ENCODE measurements around the gene HSD17B10. TPM values are rescaled to one million over a fixed set of nuclear protein-coding genes. Genes with fewer than 3 reads are reported as not detected.

Gene HSD17B10
- total and polyA plus RNA-seq, 2 of the 13 experiments (the other 11 are each of a cell fraction or from before 2014, with no cell fraction given), result 68.7 to 84.7 TPM

GRCh38 chrX:53412446-53412845 is 21.7 kb downstream of the HSD17B10 start (continued):
- TF ChIP-seq CHD2 (IDR thresholded peaks at IDR 0.05; ENCODE audit: low read depth, low read length), result no peak

GRCh38 chrX:53403535-53403934 is 30.6 kb downstream of the HSD17B10 start:
- intact Hi-C loops (cut with micrococcal nuclease; ENCODE audit: unreplicated experiment) (no loop called here), in situ Hi-C loops (cut with HindIII; ENCODE audit: extremely low pct_ligation_motif_present, low pct_unique_long_range_greater_than_20kb) (no loop called here)
- ATAC-seq (no peak), DNase-seq (ENCODE audit: low spot score) (no peak), FAIRE-seq (no peak)
- H3K4me2 ChIP-seq (ENCODE audit: low read depth, low read length), result no peak overlapping the region
- H3K36me3 ChIP-seq (replicated peaks in 1 of 2; ENCODE audit: control insufficient read depth in 1 of 2, insufficient read depth in 2 of 2, low read length in 2 of 2), result peaks cover 4 to 44% of the 10 kb centered on the region in 2 experiments
- H2AFZ ChIP-seq (ENCODE audit: low read length), result no peak overlapping the region
- H3K9ac ChIP-seq (ENCODE audit: insufficient read depth, low read depth, low read length), result no peak overlapping the region
- H3K79me2 ChIP-seq (ENCODE audit: insufficient read depth, low read length), result no peaks in the 10 kb centered on the region
- H3K4me3 ChIP-seq (replicated peaks in 1 of 3; ENCODE audit: insufficient read depth in 1 of 3, low read depth in 2 of 3, low read length in 3 of 3), result no peak overlapping the region
- CTCF ChIA-PET (ENCODE audit: low intra/inter-chr PET ratio, low total read pairs), result no interaction called here
- BruUV-seq (replicated peaks), result no TSS peak
- no peaks in the 10 kb centered on the region for H3K27me3 ChIP-seq (ENCODE audit: control insufficient read depth in 1 of 2, insufficient read depth in 2 of 2, low read length in 2 of 2)
- no peaks in the 10 kb centered on the region for H3K4me1 ChIP-seq (ENCODE audit: insufficient read depth, low read length)
- 97% methylated on average over 10 of the region's 10 CpGs for WGBS (ENCODE audit: low lambda C conversion rate)
- no peaks in the 10 kb centered on the region for H4K20me1 ChIP-seq (ENCODE audit: insufficient read depth, low read length)
- POLR2A ChIA-PET, result interaction anchor here (1.2 kb wide), 1 partner anchor 19 kb away, joined by 3 read pairs; the partner anchor contains the start of gene RIBC1
- H3K27ac ChIP-seq (ENCODE audit: extremely low read length, insufficient read depth, low read length), result no peak overlapping the region
- TF ChIP-seq NCOA1 (CRISPR knock-in tag; IDR thresholded peaks at IDR 0.05), result no peak
- no peak for TF ChIP-seq ZNF260 (CRISPR knock-in tag; IDR thresholded peaks at IDR 0.05; ENCODE audit: borderline replicate concordance, low read depth)
- no peak for TF ChIP-seq ZNF841 (CRISPR knock-in tag; IDR thresholded peaks at IDR 0.05; ENCODE audit: borderline replicate concordance)
- no peak for TF ChIP-seq ARID3A (IDR thresholded peaks at IDR 0.05; ENCODE audit: low read depth, low read length)
- no peak for TF ChIP-seq SIN3B (IDR thresholded peaks at IDR 0.05; ENCODE audit: low read length)
- no peak for TF ChIP-seq NCOA2 (CRISPR knock-in tag; IDR thresholded peaks at IDR 0.05)
- H3K9me3 ChIP-seq (ENCODE audit: low read length), result no peaks in the 10 kb centered on the region

Measured in HepG2 (cell line).